Measurements from ENCODE around the gene CFTR. TPM values are rescaled to one million over a fixed set of nuclear protein-coding genes. Genes with fewer than 3 reads are reported as not detected.

The CFTR gene
- total RNA-seq, 1 experiment from 2014 or later: 1.2 TPM

- Histone ChIP-seq H3K4me2 (ENCODE audit: insufficient read depth, insufficient read length, low read length) (no peak overlapping the region), H2AK5ac (ENCODE audit: insufficient read length, low read length) (no peak overlapping the region), H3K18ac (ENCODE audit: insufficient read length, low read depth, low read length) (no peak overlapping the region), H3K23me2 (ENCODE audit: insufficient read length, low read depth, low read length, poor library complexity, severe bottlenecking) (no peaks in the 10 kb centered on the region), H3K14ac (ENCODE audit: insufficient read depth, low read length) (no peak overlapping the region), H2BK12ac (ENCODE audit: insufficient read length, low read depth, low read length) (no peak overlapping the region), H3K56ac (ENCODE audit: insufficient read length, low read depth, low read length) (no peak overlapping the region), H4K8ac (replicated peaks; ENCODE audit: insufficient read length, low read depth, low read length) (no peak overlapping the region), H3K79me2 (ENCODE audit: insufficient read depth, low read length) (no peaks in the 10 kb centered on the region), H3K9me3 (ENCODE audit: control insufficient read depth, low read depth, low read length) (no peaks in the 10 kb centered on the region), H3K79me1 (ENCODE audit: insufficient read depth, low read depth, low read length, poor library complexity, severe bottlenecking) (no peaks in the 10 kb centered on the region), H3K27ac (ENCODE audit: insufficient read length, low read depth, low read length) (no peak overlapping the region), H2BK20ac (ENCODE audit: low read depth, low read length, poor library complexity, severe bottlenecking) (no peak overlapping the region), H3K27me3 (ENCODE audit: insufficient read depth, low read length) (no peaks in the 10 kb centered on the region), H3K23ac (ENCODE audit: insufficient read length, low read depth, low read length) (no peak overlapping the region), H2BK15ac (ENCODE audit: low read depth, low read length) (no peak overlapping the region), H3K4ac (ENCODE audit: low read depth, low read length) (no peak overlapping the region), H2BK5ac (ENCODE audit: insufficient read length, low read length) (no peak overlapping the region), H2BK120ac (ENCODE audit: low read depth, low read length, poor library complexity, severe bottlenecking) (no peak overlapping the region), H4K20me1 (ENCODE audit: control insufficient read depth, insufficient read depth, insufficient read length) (no peaks in the 10 kb centered on the region), H3K4me1 (ENCODE audit: insufficient read depth, low read length) (no peaks in the 10 kb centered on the region), H3K9ac (ENCODE audit: extremely low read depth, insufficient read length, low read length) (no peak overlapping the region), H4K91ac (ENCODE audit: insufficient read length, low read depth, low read length) (no peak overlapping the region), H2AFZ (ENCODE audit: low read length) (no peak overlapping the region), H3T11ph (ENCODE audit: low read length) (no peak overlapping the region), H4K5ac (ENCODE audit: insufficient read length, low read depth, low read length) (no peak overlapping the region)
- no peaks in the 10 kb centered on the region for H3K27me3 Mint-ChIP-seq (ENCODE audit: low read depth)
- no peaks in the 10 kb centered on the region for H3K9me3 Mint-ChIP-seq
- no peaks in the 10 kb centered on the region for H3K4me1 Mint-ChIP-seq
- no peak overlapping the region for H3K27ac Mint-ChIP-seq
- no peaks in the 10 kb centered on the region for H3K36me3 Mint-ChIP-seq (ENCODE audit: insufficient read depth in 1 of 3, low read depth in 3 of 3)
- TF ChIP-seq CTCF (conservative IDR thresholded peaks at IDR 0.05): no peak
- no peak overlapping the region for H3K4me3 Mint-ChIP-seq
- no peak for DNase-seq
Observed at GRCh38 chr7:117605712-117606111, 125.9 kb downstream of the CFTR start.
